ENCODE results near the gene LBR.

LBR gene

GRCh38 chr1:225415307-225415706 is 12.5 kb downstream of the LBR start:
- no peak for DNase-seq (ENCODE audit: low read depth)
- TF ChIP-seq, protein P1, sequence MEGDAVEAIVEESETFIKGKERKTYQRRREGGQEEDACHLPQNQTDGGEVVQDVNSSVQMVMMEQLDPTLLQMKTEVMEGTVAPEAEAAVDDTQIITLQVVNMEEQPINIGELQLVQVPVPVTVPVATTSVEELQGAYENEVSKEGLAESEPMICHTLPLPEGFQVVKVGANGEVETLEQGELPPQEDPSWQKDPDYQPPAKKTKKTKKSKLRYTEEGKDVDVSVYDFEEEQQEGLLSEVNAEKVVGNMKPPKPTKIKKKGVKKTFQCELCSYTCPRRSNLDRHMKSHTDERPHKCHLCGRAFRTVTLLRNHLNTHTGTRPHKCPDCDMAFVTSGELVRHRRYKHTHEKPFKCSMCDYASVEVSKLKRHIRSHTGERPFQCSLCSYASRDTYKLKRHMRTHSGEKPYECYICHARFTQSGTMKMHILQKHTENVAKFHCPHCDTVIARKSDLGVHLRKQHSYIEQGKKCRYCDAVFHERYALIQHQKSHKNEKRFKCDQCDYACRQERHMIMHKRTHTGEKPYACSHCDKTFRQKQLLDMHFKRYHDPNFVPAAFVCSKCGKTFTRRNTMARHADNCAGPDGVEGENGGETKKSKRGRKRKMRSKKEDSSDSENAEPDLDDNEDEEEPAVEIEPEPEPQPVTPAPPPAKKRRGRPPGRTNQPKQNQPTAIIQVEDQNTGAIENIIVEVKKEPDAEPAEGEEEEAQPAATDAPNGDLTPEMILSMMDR (IDR thresholded peaks at IDR 0.05; ENCODE audit: low read length, missing control alignments) = no peak
- H3K4me3 ChIP-seq (replicated peaks; ENCODE audit: low read depth, low read length) = no peak overlapping the region

DNA sequence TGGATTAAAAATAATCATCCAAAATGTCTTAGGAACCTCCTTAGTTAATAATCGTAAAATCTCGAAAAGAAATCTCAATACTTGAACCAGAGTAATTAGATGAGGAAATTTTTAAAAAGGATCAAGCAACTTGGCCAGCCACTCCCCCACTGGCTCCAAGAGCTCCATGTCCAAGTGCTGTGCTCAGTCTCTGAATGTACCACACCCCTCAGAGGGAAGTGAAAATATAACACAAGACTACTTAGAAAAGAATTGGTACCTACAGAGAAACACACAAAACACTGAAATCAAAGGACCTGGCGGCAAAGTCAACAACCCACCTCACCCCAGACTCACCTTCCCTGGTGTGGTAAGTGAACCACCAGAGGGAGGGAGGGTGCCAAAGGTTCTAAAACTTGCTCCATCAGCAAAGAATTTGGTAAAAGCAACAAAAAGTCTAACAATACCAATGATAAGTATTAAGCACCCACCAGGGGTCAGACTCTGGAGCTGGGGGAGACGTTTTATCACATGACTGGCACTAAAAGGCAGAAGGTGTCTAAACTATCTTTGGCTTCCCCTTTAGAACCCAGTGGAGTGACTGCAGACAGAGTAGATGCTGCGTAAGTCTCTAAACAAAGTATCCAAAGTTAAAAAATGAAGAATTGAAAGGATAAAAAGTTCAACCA is 14.0 kb downstream of the LBR start:
- TF ChIP-seq, protein P1 (IDR thresholded peaks at IDR 0.05; ENCODE audit: low read length, missing control alignments) = no peak
- H3K4me3 ChIP-seq (replicated peaks; ENCODE audit: low read depth, low read length) = no peak overlapping the region
- DNase-seq (ENCODE audit: low read depth) = no peak

GRCh38 chr1:225412803-225413351 is 15.0 kb downstream of the LBR start:
- TF ChIP-seq, protein P1 (IDR thresholded peaks at IDR 0.05; ENCODE audit: low read length, missing control alignments) = no peak
- DNase-seq (ENCODE audit: low read depth) = no peak

GRCh38 chr1:225412321-225412720 is 15.5 kb downstream of the LBR start:
- no peak for DNase-seq (ENCODE audit: low read depth)
- no peak overlapping the region for H3K4me3 ChIP-seq (replicated peaks; ENCODE audit: low read depth, low read length)
- TF ChIP-seq, protein P1 (IDR thresholded peaks at IDR 0.05; ENCODE audit: low read length, missing control alignments) = no peak

More at GRCh38 chr1:225412803-225413351, 15.0 kb downstream of the LBR start:
- H3K4me3 ChIP-seq (replicated peaks; ENCODE audit: low read depth, low read length) = no peak overlapping the region

GRCh38 chr1:225410036-225410435 is 17.8 kb downstream of the LBR start:
- H3K4me3 ChIP-seq (replicated peaks; ENCODE audit: low read depth, low read length) = no peak overlapping the region
- TF ChIP-seq, protein P1 (IDR thresholded peaks at IDR 0.05; ENCODE audit: low read length, missing control alignments) = no peak
- DNase-seq (ENCODE audit: low read depth) = no peak

- TF ChIP-seq, protein P1 (IDR thresholded peaks at IDR 0.05; ENCODE audit: low read length, missing control alignments) = no peak
- no peak overlapping the region for H3K4me3 ChIP-seq (replicated peaks; ENCODE audit: low read depth, low read length)
- no peak for DNase-seq (ENCODE audit: low read depth)
Observed at GRCh38 chr1:225409051-225409450, 18.8 kb downstream of the LBR start.

DNA sequence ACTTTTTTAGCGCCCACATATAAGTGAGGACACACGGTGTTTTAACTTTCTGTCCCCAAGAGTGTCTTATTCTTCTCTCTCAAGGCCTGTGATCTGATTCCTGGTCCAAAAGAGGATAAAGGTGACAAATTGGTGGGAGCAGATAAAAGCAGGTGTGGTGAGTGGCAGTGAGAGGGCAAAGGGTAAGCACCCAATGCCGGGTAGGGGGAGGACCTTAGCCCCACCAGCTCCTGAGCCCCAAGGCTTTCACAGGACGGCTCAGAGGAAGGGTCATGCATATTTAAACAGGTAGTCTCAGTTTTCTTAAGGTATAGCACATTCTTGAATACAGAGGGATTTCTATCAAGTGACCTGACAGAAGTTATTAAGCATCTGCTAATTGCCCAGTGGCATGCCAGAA is 19.6 kb downstream of the LBR start:
- no peak overlapping the region for H3K4me3 ChIP-seq (replicated peaks; ENCODE audit: low read depth, low read length)
- TF ChIP-seq, protein P1 (IDR thresholded peaks at IDR 0.05; ENCODE audit: low read length, missing control alignments) = no peak
- no peak for DNase-seq (ENCODE audit: low read depth)

Measured in fibroblast of pulmonary artery (primary cell).